HG03521 (cell line): Measurements from ENCODE around the gene OR2L2.
"Not testable (repeated sequence)": the region's sequence is repeated elsewhere in the genome, so short reads cannot be mapped to it uniquely, and the experiment has no call there.

Experiments used
- ATAC-seq: cut with Tn5 transposase; IDR thresholded peaks from one replicate; pipeline ENCODE4 v1.9.1; 2021; ENCODE audit warnings: mild to moderate bottlenecking, moderate library complexity; ENCODE audit not compliant: unreplicated experiment

Gene OR2L2

GRCh38 chr1:248029770-248030169 is at the start of gene OR2L2:
TSS of gene OR2L2 (plus strand) at chr1:248030070. CDS start at chr1:248038268, 8,198 bp downstream.
- no peak for ATAC-seq

GRCh38 chr1:247992986-247993385 is 36.9 kb upstream of the OR2L2 start:
- ATAC-seq: no peak

- ATAC-seq: no peak
Measured at GRCh38 chr1:247998811-247999210, 31.1 kb upstream of the OR2L2 start.

GRCh38 chr1:248000169-248000568 is 29.7 kb upstream of the OR2L2 start:
- ATAC-seq: no peak

GRCh38 chr1:248007778-248008177 is 22.1 kb upstream of the OR2L2 start:
- no peak for ATAC-seq

GRCh38 chr1:248009681-248010080 is 20.2 kb upstream of the OR2L2 start:
- no peak for ATAC-seq

GRCh38 chr1:248013229-248013710 is 16.6 kb upstream of the OR2L2 start, which contains the start of gene OR2L5:
TSS of gene OR2L5 (plus strand) at chr1:248013660. CDS start at chr1:248021948, 8,288 bp downstream.
- no peak for ATAC-seq

GRCh38 chr1:248015803-248016202 is 14.1 kb upstream of the OR2L2 start:
- ATAC-seq: no peak

- ATAC-seq: no peak
Measured at GRCh38 chr1:248045209-248045608, 15.3 kb downstream of the OR2L2 start.

- no peak for ATAC-seq
Measured at GRCh38 chr1:248046536-248046935, 16.7 kb downstream of the OR2L2 start, which contains the start of gene OR2L3. TSS of gene OR2L3 (plus strand) at chr1:248046836. CDS start at chr1:248060682, 13,846 bp downstream.

GRCh38 chr1:248047008-248047407 is 17.1 kb downstream of the OR2L2 start:
- ATAC-seq: no peak

- ATAC-seq: no peak
Measured at GRCh38 chr1:248054671-248055070, 24.8 kb downstream of the OR2L2 start.

- ATAC-seq: no peak
Measured at GRCh38 chr1:248055261-248055660, 25.4 kb downstream of the OR2L2 start.

- ATAC-seq: no peak
Measured at GRCh38 chr1:248065071-248065470, 35.2 kb downstream of the OR2L2 start.

- ATAC-seq: no peak
Measured at GRCh38 chr1:248065604-248066003, 35.7 kb downstream of the OR2L2 start.

GRCh38 chr1:248083864-248084263 is 54.0 kb downstream of the OR2L2 start:
- not testable (repeated sequence) for ATAC-seq
